GM12878 (cell line): ENCODE measurements around the gene SLX4IP.

Experiments
- CTCF ChIP-seq, 3 experiments: IDR thresholded peaks in 2 of 3; conservative IDR thresholded peaks in 1 of 3; 2 replicates each; pipeline ENCODE4 v1.5.1; 2011; ENCODE audit warnings: low read depth in 3 of 3, low read length in 3 of 3, mild to moderate bottlenecking in 3 of 3, control low read depth in 2 of 3, moderate library complexity in 2 of 3, inconsistent platforms in 1 of 3, mixed read lengths in 1 of 3; ENCODE audit not compliant: control insufficient read depth in 2 of 3, insufficient read depth in 1 of 3; ENCODE audit errors: extremely low read depth in 1 of 3
- TAF1 ChIP-seq: IDR thresholded peaks from 2 replicates; pipeline ENCODE4 v1.6.1; 2011; ENCODE audit warnings: mild to moderate bottlenecking, low read depth, low read length, borderline replicate concordance

GRCh38 chr20:10637031-10637559 is 202.0 kb downstream of the SLX4IP start:
- TF ChIP-seq TAF1 (no peak), CTCF (IDR thresholded peaks at IDR 0.05 in 2 of 3, conservative IDR thresholded peaks at IDR 0.05 in 1 of 3; ENCODE audit: control insufficient read depth in 2 of 3, extremely low read depth in 1 of 3, insufficient read depth in 1 of 3, low read depth in 3 of 3, low read length in 3 of 3) (no peak)
